K562 (cell line): ENCODE data around the gene YARS1. TPM values are rescaled to one million over a fixed set of nuclear protein-coding genes. Genes with fewer than 3 reads are reported as not detected.

Experiments used
- CCAR2 ChIP-seq: fragments of 200-400 bp; formaldehyde crosslinking; IDR thresholded peaks from 2 replicates; pipeline ENCODE4 v1.6.1; 2017; ENCODE audit warnings: mild to moderate bottlenecking, low read depth, low read length
- HDAC6 ChIP-seq: IDR thresholded peaks from 2 replicates; pipeline ENCODE4 v1.6.1; 2012; ENCODE audit warnings: low read depth, mild to moderate bottlenecking, control low read depth, inconsistent platforms, low read length, moderate library complexity
- IRF2 ChIP-seq: sonication (generic); formaldehyde crosslinking; IDR thresholded peaks from 2 replicates; pipeline ENCODE4 v1.8.1; 2022; ENCODE audit warnings: mild to moderate bottlenecking, missing genetic modification reagents
- KDM2B ChIP-seq: fragments of 250-450 bp; sonication (Bioruptor Pico); IDR thresholded peaks from 2 replicates; pipeline ENCODE4 v1.8.0; 2021; ENCODE audit warnings: mild to moderate bottlenecking, moderate library complexity
- LEF1 ChIP-seq: fragments of 450-650 bp; IDR thresholded peaks from 2 replicates; pipeline ENCODE4 v1.6.1; 2016; ENCODE audit warnings: mild to moderate bottlenecking
- MEIS2 ChIP-seq: fragments of 450-650 bp; IDR thresholded peaks from 2 replicates; pipeline ENCODE4 v1.6.1; 2014; ENCODE audit warnings: mild to moderate bottlenecking; ENCODE audit not compliant: partially characterized antibody
- NFIX ChIP-seq: fragments of 250-450 bp; sonication (Bioruptor Pico); IDR thresholded peaks from 2 replicates; pipeline ENCODE4 v1.4.0; 2020; ENCODE audit warnings: low read depth, mild to moderate bottlenecking, moderate library complexity
- PCBP2 ChIP-seq: fragments of 200-400 bp; formaldehyde crosslinking; IDR thresholded peaks from 2 replicates; pipeline ENCODE4 v1.6.1; 2018; ENCODE audit warnings: low read length, low read depth, mild to moderate bottlenecking, moderate library complexity; ENCODE audit not compliant: poor library complexity, severe bottlenecking
- SP2 ChIP-seq: IDR thresholded peaks from 2 replicates; pipeline ENCODE4 v1.6.1; 2011; ENCODE audit warnings: mild to moderate bottlenecking, low read depth, low read length, moderate library complexity; ENCODE audit not compliant: poor library complexity, severe bottlenecking; ENCODE audit errors: extremely low read depth
- ZNF133 ChIP-seq: fragments of 250-450 bp; sonication (Bioruptor Pico); IDR thresholded peaks from 2 replicates; pipeline ENCODE4 v1.4.0; 2020; ENCODE audit warnings: mild to moderate bottlenecking
- polyA plus RNA-seq, 8 experiments: library from polyadenylated mRNA; depleted of rRNA in 4 of 8; stranded (reverse) in 5 of 8; unstranded in 3 of 8; fragments of >200 nt; fragmentation: Nextera tagmentation in 2 of 8; fragmentation: Illumina TruSeq in 1 of 8; extraction: Ambion mirVana in 2 of 8; extraction: Trizol in 1 of 8; gene quantifications; 2 replicates each; pipeline versions ENCODE4 v1.2.1 to v1.2.3, GENCODE V29; 2011 to 2014; ENCODE audit warnings: inconsistent platforms in 1 of 8, missing spikeins in 1 of 8
- total RNA-seq, 7 experiments: library from RNA; depleted of rRNA in 6 of 7; stranded (reverse); fragments of >200 nt in 6 of 7; fragmentation: Illumina TruSeq in 2 of 7; extraction: Trizol in 2 of 7; gene quantifications; 2 replicates each; pipeline versions ENCODE4 v1.2.1 to v1.2.3, GENCODE V29; 2011 to 2021; ENCODE audit warnings: low replicate concordance in 1 of 7
- TF ChIP-seq, protein P1 (sequence below): fragments of 250-450 bp; sonication (Bioruptor Pico); IDR thresholded peaks from 2 replicates; pipeline ENCODE4 v1.8.0; 2022; ENCODE audit warnings: inconsistent platforms, mild to moderate bottlenecking, moderate library complexity, borderline replicate concordance
- TF ChIP-seq, protein P2 (sequence below): fragments of 450-650 bp; IDR thresholded peaks from 2 replicates; pipeline ENCODE4 v1.6.1; 2016; ENCODE audit warnings: borderline replicate concordance

Gene YARS1
- total and polyA plus RNA-seq, 9 of the 15 experiments (the other 6 are each of a cell fraction or from before 2014, with no cell fraction given): 66.2 to 336 (median 201) TPM

DNA sequence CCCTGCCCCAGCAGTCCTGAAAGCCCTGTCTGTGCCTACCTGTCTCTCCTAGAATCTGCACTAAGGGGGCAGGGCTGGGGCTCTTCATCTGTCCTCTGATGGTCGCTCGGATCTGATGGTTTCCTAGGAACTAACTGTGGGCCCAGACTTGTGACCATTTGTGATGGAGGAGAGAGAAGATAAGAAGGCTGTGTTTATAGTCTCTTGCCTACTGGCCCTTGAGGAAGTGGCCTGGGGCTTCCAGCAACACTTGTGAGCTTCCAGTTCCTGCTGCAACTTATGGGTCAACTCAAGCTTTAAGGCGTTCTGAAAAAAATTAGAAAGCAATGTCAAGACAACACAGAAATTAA lies 61.4 kb downstream of the YARS1 start (continued):
- TF ChIP-seq, protein P1, sequence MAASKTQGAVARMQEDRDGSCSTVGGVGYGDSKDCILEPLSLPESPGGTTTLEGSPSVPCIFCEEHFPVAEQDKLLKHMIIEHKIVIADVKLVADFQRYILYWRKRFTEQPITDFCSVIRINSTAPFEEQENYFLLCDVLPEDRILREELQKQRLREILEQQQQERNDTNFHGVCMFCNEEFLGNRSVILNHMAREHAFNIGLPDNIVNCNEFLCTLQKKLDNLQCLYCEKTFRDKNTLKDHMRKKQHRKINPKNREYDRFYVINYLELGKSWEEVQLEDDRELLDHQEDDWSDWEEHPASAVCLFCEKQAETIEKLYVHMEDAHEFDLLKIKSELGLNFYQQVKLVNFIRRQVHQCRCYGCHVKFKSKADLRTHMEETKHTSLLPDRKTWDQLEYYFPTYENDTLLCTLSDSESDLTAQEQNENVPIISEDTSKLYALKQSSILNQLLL: no peak
- TF ChIP-seq LEF1 (no peak), ZNF133 (no peak), MEIS2 (peak; percentile 57), KDM2B (CRISPR knock-in tag) (no peak), CCAR2 (0 out of 2 replicates have a peak, but pooled peaks have one; percentile 38), SP2 (no peak), PCBP2 (no peak), HDAC6 (no peak), IRF2 (CRISPR knock-in tag) (no peak), NFIX (CRISPR knock-in tag) (no peak)
- TF ChIP-seq, protein P2, sequence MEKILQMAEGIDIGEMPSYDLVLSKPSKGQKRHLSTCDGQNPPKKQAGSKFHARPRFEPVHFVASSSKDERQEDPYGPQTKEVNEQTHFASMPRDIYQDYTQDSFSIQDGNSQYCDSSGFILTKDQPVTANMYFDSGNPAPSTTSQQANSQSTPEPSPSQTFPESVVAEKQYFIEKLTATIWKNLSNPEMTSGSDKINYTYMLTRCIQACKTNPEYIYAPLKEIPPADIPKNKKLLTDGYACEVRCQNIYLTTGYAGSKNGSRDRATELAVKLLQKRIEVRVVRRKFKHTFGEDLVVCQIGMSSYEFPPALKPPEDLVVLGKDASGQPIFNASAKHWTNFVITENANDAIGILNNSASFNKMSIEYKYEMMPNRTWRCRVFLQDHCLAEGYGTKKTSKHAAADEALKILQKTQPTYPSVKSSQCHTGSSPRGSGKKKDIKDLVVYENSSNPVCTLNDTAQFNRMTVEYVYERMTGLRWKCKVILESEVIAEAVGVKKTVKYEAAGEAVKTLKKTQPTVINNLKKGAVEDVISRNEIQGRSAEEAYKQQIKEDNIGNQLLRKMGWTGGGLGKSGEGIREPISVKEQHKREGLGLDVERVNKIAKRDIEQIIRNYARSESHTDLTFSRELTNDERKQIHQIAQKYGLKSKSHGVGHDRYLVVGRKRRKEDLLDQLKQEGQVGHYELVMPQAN: no peak
